Loucy (cell line): ENCODE measurements around the gene TUBB4B.

Source experiments
- H2AFZ ChIP-seq: fragments of 200-600 bp; sonication (generic); 2 replicates; pipeline ENCODE4 v1.6.0; 2016; ENCODE audit warnings: antibody characterized with exemption, mild to moderate bottlenecking, low read length, moderate library complexity
- H3F3A ChIP-seq: fragments of 200-600 bp; 2 replicates; pipeline ENCODE4 v1.6.0; 2016; ENCODE audit warnings: antibody characterized with exemption, low read depth, mild to moderate bottlenecking
- H3K27me3 ChIP-seq: fragments of 200-600 bp; sonication (generic); 2 replicates; pipeline ENCODE4 v1.6.1; 2014; ENCODE audit warnings: low read length, mild to moderate bottlenecking; ENCODE audit not compliant: insufficient read depth, poor library complexity, severe bottlenecking
- H3K36me3 ChIP-seq: fragments of 200-600 bp; sonication (generic); 2 replicates; pipeline ENCODE4 v1.6.1; 2016; ENCODE audit warnings: low read length; ENCODE audit not compliant: insufficient read depth
- H3K4me1 ChIP-seq: fragments of 200-600 bp; sonication (generic); 2 replicates; pipeline ENCODE4 v1.5.1; 2014; ENCODE audit warnings: low read length, mild to moderate bottlenecking; ENCODE audit not compliant: insufficient read depth, poor library complexity, severe bottlenecking
- H3K4me2 ChIP-seq: fragments of 200-600 bp; sonication (generic); 2 replicates; pipeline ENCODE4 v1.6.0; 2014; ENCODE audit warnings: antibody characterized with exemption, low read length, low read depth, mild to moderate bottlenecking; ENCODE audit not compliant: poor library complexity, severe bottlenecking
- H3K4me3 ChIP-seq: fragments of 200-600 bp; sonication (generic); 2 replicates; pipeline ENCODE4 v1.5.1; 2014; ENCODE audit warnings: low read length, mild to moderate bottlenecking, mixed read lengths; ENCODE audit not compliant: poor library complexity, severe bottlenecking
- H3K79me2 ChIP-seq: fragments of 200-600 bp; sonication (generic); 2 replicates; pipeline ENCODE4 v1.6.1; 2014; ENCODE audit warnings: low read length; ENCODE audit not compliant: insufficient read depth
- H3K9ac ChIP-seq: fragments of 200-600 bp; sonication (generic); 2 replicates; pipeline ENCODE4 v1.6.0; 2014; ENCODE audit warnings: mild to moderate bottlenecking, low read depth, low read length, moderate library complexity; ENCODE audit not compliant: poor library complexity, severe bottlenecking
- H3K9me2 ChIP-seq: fragments of 200-600 bp; sonication (generic); replicated peaks from 2 replicates; pipeline ENCODE4 v1.6.1; 2016; ENCODE audit warnings: low read depth, low read length, mixed read lengths
- H3K9me3 ChIP-seq: fragments of 200-600 bp; sonication (generic); 2 replicates; pipeline ENCODE4 v1.6.1; 2014; ENCODE audit warnings: mild to moderate bottlenecking, antibody characterized with exemption, low read length, low read depth; ENCODE audit not compliant: insufficient read depth
- H4K20me1 ChIP-seq: fragments of 200-600 bp; sonication (generic); 2 replicates; pipeline ENCODE4 v1.6.0; 2014; ENCODE audit warnings: antibody characterized with exemption, low read length, mild to moderate bottlenecking; ENCODE audit not compliant: insufficient read depth, poor library complexity, severe bottlenecking
- CTCF ChIP-seq: fragments of 200-600 bp; sonication (generic); conservative IDR thresholded peaks from 2 replicates; pipeline ENCODE4 v1.5.1; 2014; ENCODE audit warnings: mild to moderate bottlenecking, antibody characterized with exemption, low read length
- EZH2phosphoT487 ChIP-seq: fragments of 200-600 bp; IDR thresholded peaks from 2 replicates; pipeline ENCODE4 v1.6.1; 2018; ENCODE audit warnings: antibody characterized with exemption, mild to moderate bottlenecking, moderate library complexity, borderline replicate concordance

TUBB4B gene

DNA sequence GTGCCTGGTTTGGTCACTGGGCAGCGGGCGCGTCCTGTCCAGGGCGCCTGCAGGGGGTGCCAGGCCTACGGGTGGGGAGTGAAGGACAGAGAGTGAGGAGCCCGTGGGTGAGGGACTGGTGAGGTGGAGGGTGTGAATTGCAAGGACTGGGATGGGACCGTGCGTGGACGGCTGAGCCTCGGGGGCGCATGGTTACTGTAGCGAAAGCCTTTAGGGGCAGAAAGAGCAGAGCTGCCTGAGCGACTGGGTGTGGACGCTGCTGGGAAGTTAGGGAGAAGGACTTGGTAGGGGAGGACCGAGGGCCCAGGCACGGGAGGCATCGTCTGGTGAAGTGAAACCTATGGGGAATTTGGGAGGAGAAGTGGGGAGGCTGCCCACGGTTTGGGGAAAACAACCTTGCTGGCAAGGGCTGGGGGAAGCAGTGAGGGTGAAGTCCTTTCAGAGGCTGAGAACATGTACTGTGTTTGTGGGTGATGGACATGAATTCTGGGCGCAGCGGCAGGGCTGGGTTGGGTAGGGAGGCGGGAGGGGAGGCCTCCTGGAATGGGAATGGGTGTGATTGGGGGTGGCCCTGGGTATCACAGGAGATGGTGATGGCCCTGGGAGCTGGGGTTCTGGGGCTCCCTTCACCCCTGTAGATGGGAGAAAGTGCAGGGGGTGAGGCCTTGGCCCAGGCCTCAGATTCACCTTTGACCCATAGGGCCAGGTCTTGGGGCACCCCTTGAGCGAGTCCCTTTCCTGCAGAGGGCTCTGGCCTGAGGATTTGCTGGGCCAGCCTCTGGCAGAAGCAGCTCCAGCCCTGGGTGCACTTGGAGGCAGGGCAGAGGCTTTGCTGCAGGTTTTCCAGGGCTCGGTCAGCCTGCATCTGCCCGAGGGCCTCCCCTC is 34.7 kb downstream of the TUBB4B start:
- Histone ChIP-seq H3K4me3 (no peak overlapping the region), H3K9ac (no peak overlapping the region), H2AFZ (no peak overlapping the region), H3K4me1 (peaks cover 3% of the 10 kb centered on the region), H3K9me3 (no peaks in the 10 kb centered on the region), H3K79me2 (no peaks in the 10 kb centered on the region), H3K4me2 (no peak overlapping the region), H4K20me1 (peaks cover 3% of the 10 kb centered on the region), H3F3A (no peaks in the 10 kb centered on the region), H3K27me3 (no peaks in the 10 kb centered on the region), H3K9me2 (no peaks in the 10 kb centered on the region), H3K36me3 (no peaks in the 10 kb centered on the region; the same call in 1 of the 2 replicates)
- TF ChIP-seq CTCF (no peak), EZH2phosphoT487 (no peak)

GRCh38 chr9:137276473-137277328 is 35.6 kb downstream of the TUBB4B start:
- peaks cover under 1% of the 10 kb centered on the region for H4K20me1 ChIP-seq
- no peaks in the 10 kb centered on the region for H3K9me2 ChIP-seq
- no peaks in the 10 kb centered on the region; the same call in 1 of the 2 replicates for H3K36me3 ChIP-seq
- no peak overlapping the region for H3K4me2 ChIP-seq
- TF ChIP-seq CTCF (no peak), EZH2phosphoT487 (no peak)
- H3K79me2 ChIP-seq: no peaks in the 10 kb centered on the region
- no peaks in the 10 kb centered on the region for H3F3A ChIP-seq
- no peak overlapping the region for H2AFZ ChIP-seq
- no peak overlapping the region for H3K4me3 ChIP-seq
- no peaks in the 10 kb centered on the region for H3K4me1 ChIP-seq
- no peaks in the 10 kb centered on the region for H3K27me3 ChIP-seq
- no peaks in the 10 kb centered on the region for H3K9me3 ChIP-seq
- H3K9ac ChIP-seq: no peak overlapping the region

GRCh38 chr9:137277329-137278041 is 36.4 kb downstream of the TUBB4B start, which contains the start of gene TOR4A:
Gene TOR4A (plus strand): TSS chr9:137277726. CDS start chr9:137278690, 964 bp downstream.
- no peaks in the 10 kb centered on the region for H3K9me2 ChIP-seq
- TF ChIP-seq CTCF (no peak), EZH2phosphoT487 (no peak)
- no peaks in the 10 kb centered on the region for H3F3A ChIP-seq
- no peaks in the 10 kb centered on the region for H3K4me1 ChIP-seq
- H4K20me1 ChIP-seq: no peaks in the 10 kb centered on the region
- H3K9ac ChIP-seq: no peak within 1 kb of the TSS
- no peak within 1 kb of the TSS for H2AFZ ChIP-seq
- H3K27me3 ChIP-seq: no peaks in the 10 kb centered on the region
- H3K4me2 ChIP-seq: no peak within 1 kb of the TSS
- no peaks in the 10 kb centered on the region for H3K79me2 ChIP-seq
- no peak within 1 kb of the TSS for H3K4me3 ChIP-seq
- H3K36me3 ChIP-seq: no peaks in the 10 kb centered on the region; the same call in 1 of the 2 replicates
- H3K9me3 ChIP-seq: no peaks in the 10 kb centered on the region
